Right lobe of liver (tissue), 6 donors: Measurements from ENCODE around the gene TAMM41. TPM values are rescaled to one million over a fixed set of nuclear protein-coding genes. Genes with fewer than 3 reads are reported as not detected.
"Not testable (repeated sequence)": the region's sequence is repeated elsewhere in the genome, so short reads cannot be mapped to it uniquely, and the experiment has no call there.

ENCODE experiments used
- ATAC-seq, 4 donors: fragments of 200-7000 bp; cut with Tn5 transposase; one replicate each; pipeline ENCODE4 v1.9.1; 2020; ENCODE audit warnings: mild to moderate bottlenecking in 4 of 4, moderate library complexity in 4 of 4
- DNase-seq, 3 donors: peaks; one replicate each; pipeline ENCODE4 v3.0.0-alpha.2; 2020
- H3K27ac ChIP-seq, 3 donors: fragments of 200-600 bp; one replicate each; pipeline ENCODE4 v1.8.0; 2022
- H3K27me3 ChIP-seq, 2 donors: fragments of 200-600 bp; one replicate each; pipeline ENCODE4 v1.8.0; 2022
- H3K36me3 ChIP-seq, 4 donors: fragments of 200-600 bp; sonication (generic) in 1 of 4; one replicate each; pipeline versions ENCODE4 v1.5.1 to v1.8.0; 2017 to 2022; ENCODE audit warnings: control low read depth in 1 of 4
- H3K4me1 ChIP-seq, 4 donors: fragments of 200-600 bp; sonication (generic) in 1 of 4; one replicate each; pipeline versions ENCODE4 v1.5.1 to v1.8.0; 2017 to 2022; ENCODE audit warnings: control low read depth in 1 of 4
- H3K4me3 ChIP-seq, 3 donors: fragments of 200-600 bp; one replicate each; pipeline ENCODE4 v1.8.0; 2022
- H3K9me3 ChIP-seq, 4 donors: fragments of 200-600 bp; sonication (generic) in 1 of 4; one replicate each; pipeline versions ENCODE4 v1.5.1 to v1.8.0; 2017 to 2022; ENCODE audit warnings: control low read depth in 1 of 4
- POLR2A ChIP-seq: fragments of 450-650 bp; IDR thresholded peaks from one replicate; pipeline ENCODE4 v1.6.1; 2017; ENCODE audit warnings: antibody characterized with exemption, mild to moderate bottlenecking
- WGBS: methylation state at CpG from one replicate; pipeline ENCODE4 v1.1.6; 2018; ENCODE audit warnings: low coverage, low lambda C conversion rate; ENCODE audit not compliant: insufficient coverage; ENCODE audit errors: missing lambda C conversion rate; 5-methylcytosine and 5-hydroxymethylcytosine counted together
- intact Hi-C, 2 donors: fragments of 100-400 bp; cut with DNase I; formaldehyde crosslinking; loops; one replicate each; pipeline versions ENCODE4 v1.11.2 to v1.14.1; 2022
- total RNA-seq, 6 experiments: library from RNA; depleted of rRNA in 2 of 6; stranded (reverse); fragments of >200 nt in 2 of 6; fragmentation: NEBNext Ultra II Directional in 3 of 6; extraction: Animal tissue kit (Norgen Biotek cat#: 25700) in 3 of 6; gene quantifications; one replicate each; pipeline versions ENCODE4 v1.1.0 to v1.2.4, GENCODE V29; 2016 to 2023
- TF ChIP-seq, protein P1 (sequence below), 4 donors: fragments of 200-600 bp in 3 of 4; fragments of 450-650 bp in 1 of 4; IDR thresholded peaks; one replicate each; pipeline versions ENCODE4 v1.5.1 to v1.8.0; 2016 to 2022; ENCODE audit warnings: antibody characterized with exemption in 4 of 4, mild to moderate bottlenecking in 2 of 4
- donor health status: DM: no; HTN: yes; CAD: no.
- donor health status: DM: no; HTN: no; CAD: no.
- donor health status: DM: no; HTN: no; CAD: no.
- donor health status: DM: no; HTN: yes; CAD: no.
- donor health status: DM: no; HTN: yes; CAD: no.

TAMM41 gene
- total RNA-seq, 6 experiments from 2014 or later, result 4.5 to 8.3 (median 7.0) TPM

DNA sequence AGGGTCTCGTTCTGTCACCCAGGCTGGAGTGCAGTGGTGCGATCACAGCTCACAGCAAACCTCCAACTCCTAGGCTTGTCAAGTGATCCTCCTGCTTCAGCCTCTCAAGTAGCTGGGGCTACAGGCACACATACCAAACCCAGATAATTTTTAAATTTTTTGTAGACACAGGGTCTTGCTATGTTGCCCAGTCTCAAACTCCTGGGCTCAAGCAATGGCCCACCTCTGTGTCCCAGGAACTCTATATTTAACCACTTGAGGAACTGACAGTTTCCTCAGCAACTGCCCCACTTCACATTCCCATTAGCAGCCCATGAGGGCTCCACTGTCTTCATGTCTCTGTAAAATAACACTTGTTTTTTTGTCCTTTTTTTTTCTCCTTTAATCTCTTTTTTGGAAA is 68.4 kb downstream of the TAMM41 start:
- no peaks in the 10 kb centered on the region for H3K9me3 ChIP-seq
- DNase-seq, result no peak
- no peaks in the 10 kb centered on the region for H3K4me1 ChIP-seq
- TF ChIP-seq POLR2A, result no peak
- TF ChIP-seq, protein P1, sequence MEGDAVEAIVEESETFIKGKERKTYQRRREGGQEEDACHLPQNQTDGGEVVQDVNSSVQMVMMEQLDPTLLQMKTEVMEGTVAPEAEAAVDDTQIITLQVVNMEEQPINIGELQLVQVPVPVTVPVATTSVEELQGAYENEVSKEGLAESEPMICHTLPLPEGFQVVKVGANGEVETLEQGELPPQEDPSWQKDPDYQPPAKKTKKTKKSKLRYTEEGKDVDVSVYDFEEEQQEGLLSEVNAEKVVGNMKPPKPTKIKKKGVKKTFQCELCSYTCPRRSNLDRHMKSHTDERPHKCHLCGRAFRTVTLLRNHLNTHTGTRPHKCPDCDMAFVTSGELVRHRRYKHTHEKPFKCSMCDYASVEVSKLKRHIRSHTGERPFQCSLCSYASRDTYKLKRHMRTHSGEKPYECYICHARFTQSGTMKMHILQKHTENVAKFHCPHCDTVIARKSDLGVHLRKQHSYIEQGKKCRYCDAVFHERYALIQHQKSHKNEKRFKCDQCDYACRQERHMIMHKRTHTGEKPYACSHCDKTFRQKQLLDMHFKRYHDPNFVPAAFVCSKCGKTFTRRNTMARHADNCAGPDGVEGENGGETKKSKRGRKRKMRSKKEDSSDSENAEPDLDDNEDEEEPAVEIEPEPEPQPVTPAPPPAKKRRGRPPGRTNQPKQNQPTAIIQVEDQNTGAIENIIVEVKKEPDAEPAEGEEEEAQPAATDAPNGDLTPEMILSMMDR (IDR thresholded peaks at IDR 0.05), result no peak
- no peak overlapping the region for H3K4me3 ChIP-seq
- H3K27me3 ChIP-seq, result no peaks in the 10 kb centered on the region
- H3K27ac ChIP-seq, result no peak overlapping the region
- no peaks in the 10 kb centered on the region for H3K36me3 ChIP-seq
- intact Hi-C loops, result no loop called here
- whole genome bisulfite sequencing, result 100% methylated on average over 2 of the region's 2 CpGs
- ATAC-seq, result no peak

DNA sequence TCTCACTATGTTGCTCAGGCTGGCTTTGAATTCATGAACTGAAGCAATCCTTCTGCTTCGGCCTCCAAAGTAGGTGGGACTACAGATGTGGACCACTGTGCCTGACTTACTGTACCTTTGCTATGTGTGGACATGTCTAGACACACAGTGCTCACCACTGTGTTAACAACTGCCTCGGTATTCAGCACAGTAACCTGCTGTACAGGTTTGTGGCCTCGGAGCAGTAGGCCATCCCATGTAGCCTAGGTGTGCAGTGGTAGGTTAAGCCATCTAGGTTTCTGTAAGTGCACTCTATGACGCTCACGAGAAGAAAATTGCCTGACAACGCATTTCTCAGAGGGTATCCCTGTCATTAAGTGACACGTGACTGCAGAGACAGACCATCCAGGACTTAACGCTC is 70.3 kb downstream of the TAMM41 start:
- Histone ChIP-seq H3K27ac (no peak overlapping the region), H3K4me1 (no peaks in the 10 kb centered on the region), H3K9me3 (no peaks in the 10 kb centered on the region), H3K36me3 (no peaks in the 10 kb centered on the region), H3K4me3 (no peak overlapping the region), H3K27me3 (no peaks in the 10 kb centered on the region)
- 99% methylated on average over 7 of the region's 8 CpGs for WGBS
- TF ChIP-seq, protein P1 (IDR thresholded peaks at IDR 0.05), result no peak
- no peak for TF ChIP-seq POLR2A
- DNase-seq (no peak), ATAC-seq (no peak)
- intact Hi-C loops, result no loop called here

DNA sequence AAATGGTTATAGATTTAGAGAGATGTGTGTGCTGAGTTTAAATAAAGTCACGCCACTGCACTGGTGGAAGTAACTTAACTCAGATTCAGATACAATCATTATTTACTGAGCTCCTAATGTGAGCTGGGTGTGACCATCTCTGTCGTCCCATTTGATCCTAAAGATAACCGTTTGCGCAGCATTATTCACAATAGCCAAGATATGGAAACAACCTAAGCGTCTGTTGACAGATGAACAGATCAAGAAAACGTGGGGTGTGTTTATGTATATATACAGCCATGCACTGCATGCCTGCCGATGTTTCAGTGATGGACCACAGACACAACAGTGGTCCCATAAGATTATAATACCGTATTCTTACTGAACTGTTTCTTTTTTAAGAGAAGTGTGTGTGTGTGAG is 71.2 kb downstream of the TAMM41 start:
- no peak overlapping the region for H3K27ac ChIP-seq
- TF ChIP-seq, protein P1 (IDR thresholded peaks at IDR 0.05), result no peak
- no peak for TF ChIP-seq POLR2A
- intact Hi-C loops, result no loop called here
- no peak overlapping the region for H3K4me3 ChIP-seq
- no peak for DNase-seq
- no peak for ATAC-seq
- no peaks in the 10 kb centered on the region for H3K36me3 ChIP-seq
- H3K9me3 ChIP-seq, result no peaks in the 10 kb centered on the region
- no peaks in the 10 kb centered on the region for H3K4me1 ChIP-seq
- WGBS, result 92% methylated on average over 8 of the region's 8 CpGs
- H3K27me3 ChIP-seq, result no peaks in the 10 kb centered on the region

DNA sequence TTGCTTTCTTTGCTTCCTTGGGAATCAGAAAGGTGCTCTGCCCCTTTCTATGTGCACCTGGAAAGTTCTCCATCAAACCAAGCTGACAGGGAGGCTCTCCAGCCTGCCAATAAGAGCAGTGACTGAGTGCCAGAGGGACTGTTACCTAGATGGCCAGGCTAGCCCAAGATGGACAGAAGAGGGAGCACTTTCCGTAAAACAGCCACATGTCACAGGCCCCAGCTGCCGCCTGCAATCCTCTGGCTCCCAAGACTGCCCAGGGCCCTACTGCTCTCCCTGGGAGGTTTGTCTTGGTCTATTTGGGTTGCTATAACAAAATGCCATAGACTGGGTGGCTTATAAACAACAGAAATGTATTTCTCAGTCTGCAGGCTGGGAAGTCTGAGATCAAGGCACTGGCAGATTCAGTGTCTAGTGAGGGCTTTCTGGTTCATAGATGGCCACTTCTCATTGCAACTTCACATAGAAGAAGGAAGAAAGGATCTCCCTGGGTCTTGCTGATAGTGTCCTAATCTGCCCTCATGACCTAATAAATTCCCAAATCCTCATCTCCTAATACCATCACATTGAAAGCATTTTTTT is 72.3 kb downstream of the TAMM41 start:
- Histone ChIP-seq H3K9me3 (no peaks in the 10 kb centered on the region), H3K36me3 (no peaks in the 10 kb centered on the region), H3K4me3 (no peak overlapping the region), H3K4me1 (no peaks in the 10 kb centered on the region), H3K27ac (no peak overlapping the region), H3K27me3 (no peaks in the 10 kb centered on the region)
- intact Hi-C loops, result no loop called here
- WGBS, result 35% methylated on average over 2 of the region's 2 CpGs
- DNase-seq (peak in 2 of 3 donors; percentile 37 to 54), ATAC-seq (peak; percentile 80 to 88 (median 84))
- TF ChIP-seq, protein P1 (IDR thresholded peaks at IDR 0.05), result peak; percentile 22 to 55 (median 46)
- no peak for TF ChIP-seq POLR2A

DNA sequence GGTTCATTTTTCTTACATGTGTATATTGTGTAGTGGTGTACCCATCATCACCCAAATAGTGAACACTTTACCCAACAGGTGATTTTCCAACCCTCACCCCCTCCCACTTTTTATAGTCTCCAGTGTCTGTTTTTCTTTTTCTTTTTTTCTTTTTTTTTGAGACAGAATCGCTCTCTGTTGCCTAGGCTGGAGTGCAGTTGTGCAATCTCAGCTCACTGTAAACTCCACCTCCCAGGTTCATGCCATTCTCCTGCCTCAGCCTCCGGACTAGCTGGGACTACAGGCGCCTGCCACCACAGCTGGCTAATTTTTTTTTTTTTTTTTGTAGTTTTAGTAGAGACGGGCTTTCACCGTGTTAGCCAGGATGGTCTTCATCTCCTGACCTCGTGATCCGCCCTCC is 74.8 kb downstream of the TAMM41 start:
- ATAC-seq, intact Hi-C loops, H3K36me3 ChIP-seq, H3K9me3 ChIP-seq, H3K27ac ChIP-seq, H3K4me3 ChIP-seq, H3K4me1 ChIP-seq, DNase-seq, H3K27me3 ChIP-seq: not testable (repeated sequence)
- WGBS, result 58% methylated on average over 7 of the region's 7 CpGs
